ENCODE results near the gene NID1.
"Not testable (repeated sequence)": the region's sequence is repeated elsewhere in the genome, so short reads cannot be mapped to it uniquely, and the experiment has no call there.

The NID1 gene

DNA sequence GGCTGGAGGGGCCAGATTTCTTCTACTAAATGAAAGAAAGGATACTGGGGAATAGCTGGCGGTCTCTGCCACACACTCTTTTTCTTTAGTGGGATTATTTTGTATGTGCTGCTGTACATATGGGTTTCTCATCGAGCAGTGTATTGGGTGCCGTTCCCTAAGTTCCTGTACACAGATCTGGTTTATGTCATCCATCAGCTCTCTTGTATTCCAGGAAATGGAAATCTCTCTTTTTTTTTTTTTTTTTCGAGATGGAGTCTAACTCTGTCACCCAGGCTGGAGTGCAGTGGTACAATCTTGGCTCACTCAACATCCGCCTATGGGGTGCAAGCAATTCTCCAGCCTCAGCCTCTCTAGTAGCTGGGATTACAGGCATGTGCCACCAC, 27.0 kb upstream of the NID1 start:
- DNase-seq: no peak

DNA sequence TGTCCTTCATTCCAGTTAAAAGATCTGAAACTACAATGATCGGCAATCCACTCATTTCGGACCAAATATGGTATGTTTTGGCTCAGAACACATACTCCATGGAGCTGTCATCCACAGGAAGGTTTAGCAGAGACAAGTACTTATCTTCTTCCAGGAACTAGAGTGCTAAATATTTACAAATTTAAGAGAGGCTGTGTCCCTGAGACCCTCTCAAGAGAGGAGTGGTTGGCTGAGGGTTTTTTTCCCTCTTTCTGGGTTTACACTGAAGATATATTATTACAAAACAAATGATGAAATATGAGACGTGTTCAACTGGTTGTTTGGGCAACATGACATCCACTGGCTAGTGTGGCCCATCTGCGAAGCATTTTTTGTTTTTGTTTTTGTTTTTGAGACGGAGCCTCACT, 25.9 kb upstream of the NID1 start:
- no peak for DNase-seq

DNA sequence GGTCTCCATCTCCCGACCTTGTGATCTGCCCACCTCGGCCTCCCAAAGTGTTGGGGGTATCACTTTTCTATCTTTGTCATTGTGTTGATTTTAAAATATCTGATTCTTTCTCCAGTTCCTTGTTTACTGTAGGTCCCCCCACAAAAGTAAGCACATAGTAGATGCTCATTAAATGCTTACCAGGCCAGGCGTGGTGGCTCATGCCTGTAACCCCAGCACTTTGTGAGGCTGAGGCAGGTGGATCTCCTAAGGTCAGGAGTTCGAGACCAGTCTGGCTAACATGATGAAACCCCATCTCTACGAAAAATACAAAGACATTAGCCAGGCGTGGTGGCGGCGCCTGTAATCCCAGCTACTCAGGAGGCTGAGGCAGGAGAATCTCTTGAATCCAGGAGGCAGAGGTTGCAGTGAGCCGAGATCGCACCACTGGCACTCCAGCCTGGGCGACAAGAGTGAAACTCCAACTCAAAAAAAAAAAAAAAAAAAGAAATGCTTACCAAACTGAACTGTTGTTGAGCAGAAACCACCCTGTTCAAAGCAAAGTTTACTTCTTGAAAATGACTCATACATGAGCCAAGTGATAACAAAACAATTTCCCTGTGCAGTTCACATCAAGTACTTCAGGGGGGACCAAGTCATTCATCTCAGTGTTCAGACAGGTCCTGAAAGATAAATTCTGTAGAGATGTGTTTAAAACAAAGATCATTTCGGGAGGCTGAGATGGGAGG, 24.3 kb upstream of the NID1 start:
- DNase-seq: peak; percentile 42

DNA sequence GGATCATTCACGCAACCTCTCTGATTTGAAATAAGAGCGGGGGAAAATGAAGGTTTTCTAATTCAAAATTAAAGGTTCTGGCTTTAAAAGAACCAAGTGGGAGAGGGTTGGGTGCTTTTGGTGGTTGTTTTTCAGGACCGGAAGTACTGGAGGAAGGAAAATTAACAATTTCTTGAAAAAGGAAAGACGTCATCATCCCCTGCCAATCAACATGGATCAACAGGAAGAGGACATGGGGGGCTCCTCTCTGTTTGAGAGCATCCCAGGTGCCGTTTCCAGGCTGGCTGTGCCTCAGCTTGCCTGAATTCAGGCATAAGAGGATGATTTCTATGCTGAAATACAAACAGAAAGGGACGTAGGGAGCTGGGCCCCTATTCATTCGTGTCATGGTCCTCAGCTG, 21.6 kb upstream of the NID1 start:
- no peak for DNase-seq

DNA sequence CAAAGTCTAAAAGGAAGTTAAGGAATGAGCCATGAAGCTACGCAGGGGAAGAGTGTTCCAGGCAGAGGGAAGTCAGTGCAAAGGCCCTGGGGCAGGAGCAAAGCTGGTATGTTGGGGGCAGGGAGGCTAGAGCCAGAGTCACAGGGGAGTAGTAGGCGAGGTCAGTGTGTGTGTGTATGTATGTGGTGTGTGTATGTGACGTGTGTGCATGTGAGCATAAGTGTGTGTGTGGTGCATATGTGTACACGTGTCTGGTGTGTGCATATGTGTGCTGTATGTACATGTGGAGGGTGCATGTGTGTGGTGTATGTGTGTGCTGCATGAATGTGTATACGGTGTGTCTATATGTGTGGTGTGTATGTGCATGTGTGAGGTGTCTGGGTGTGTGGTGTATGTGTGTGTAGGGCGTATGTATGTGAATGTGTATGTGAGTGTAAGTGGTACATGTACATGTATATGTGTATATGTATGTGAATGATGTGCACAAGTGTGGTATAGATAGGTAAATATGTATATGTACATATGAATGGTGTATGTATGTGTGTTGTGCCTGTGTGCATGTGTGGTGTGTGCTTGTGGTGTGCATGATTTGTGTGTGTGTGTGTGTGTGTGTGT, 20.8 kb upstream of the NID1 start:
- no peak for DNase-seq

DNA sequence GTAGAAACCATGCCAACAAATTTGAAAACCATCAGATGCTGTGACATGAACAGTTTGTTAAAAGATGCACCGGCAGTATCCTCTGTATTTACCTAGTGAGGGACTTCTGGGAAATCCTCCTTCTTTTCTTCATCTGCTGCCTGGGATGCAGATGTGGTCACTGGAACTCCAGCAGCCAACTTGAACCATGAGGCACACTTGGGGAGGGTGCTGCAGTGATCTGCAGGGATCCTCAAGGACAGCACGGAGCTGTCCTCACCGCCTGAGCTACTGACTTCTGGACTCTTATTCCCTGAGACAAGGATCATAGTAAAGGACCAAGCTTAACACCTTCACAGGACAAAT, 19.5 kb upstream of the NID1 start:
- DNase-seq: no peak

DNA sequence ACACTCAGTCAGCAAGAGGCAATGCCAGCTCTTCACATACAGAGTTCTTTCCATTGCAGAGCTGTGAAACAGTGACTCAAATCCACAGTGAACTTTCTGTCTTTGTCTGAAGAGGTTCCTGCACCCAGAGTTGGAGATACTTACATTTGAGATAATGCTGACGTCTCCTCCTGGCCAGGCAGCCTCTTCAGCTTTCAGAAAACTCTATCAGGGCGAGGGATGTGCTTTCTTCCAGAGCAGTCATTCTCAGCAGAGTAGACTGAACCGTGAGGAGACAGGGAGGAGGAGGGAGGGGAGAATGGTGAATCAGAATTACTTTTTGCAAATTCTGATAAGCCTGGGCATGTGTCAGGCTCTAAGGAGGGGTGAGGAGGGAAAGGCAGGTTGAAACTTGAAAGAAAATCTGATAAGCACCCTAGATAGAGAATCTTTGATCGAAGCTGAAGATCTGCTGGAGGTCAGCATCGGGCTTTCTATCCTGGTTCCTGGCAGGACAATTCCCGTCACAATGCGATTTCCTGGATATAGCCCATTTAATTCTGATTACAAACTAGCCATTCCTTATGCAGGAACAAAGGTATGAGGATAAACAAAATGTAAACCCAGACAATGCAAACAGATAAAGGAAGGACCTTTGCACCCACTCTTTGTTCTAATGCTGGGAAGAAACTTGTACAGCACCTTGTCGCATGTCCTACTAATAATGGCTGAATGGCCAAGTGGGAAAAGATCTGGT, 18.9 kb upstream of the NID1 start:
- DNase-seq: no peak

DNA sequence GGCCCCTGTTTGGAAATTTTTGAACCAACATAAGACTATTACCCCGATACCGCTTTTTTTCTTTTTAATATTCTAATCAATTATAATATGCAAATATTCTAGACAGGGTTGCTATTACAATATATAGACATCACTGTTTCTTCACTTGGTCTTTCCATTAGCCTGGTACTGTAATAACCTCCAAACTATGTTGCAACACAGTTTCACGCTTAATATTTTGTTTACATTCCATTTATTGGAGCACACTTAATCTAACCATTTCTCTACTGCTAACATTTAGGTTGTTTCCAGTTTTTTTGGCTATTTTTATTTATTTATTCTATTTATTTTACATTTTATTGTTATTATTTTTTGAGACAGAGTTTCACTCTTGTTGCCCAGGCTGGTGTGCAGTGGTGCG, 17.6 kb upstream of the NID1 start:
- DNase-seq: no peak

DNA sequence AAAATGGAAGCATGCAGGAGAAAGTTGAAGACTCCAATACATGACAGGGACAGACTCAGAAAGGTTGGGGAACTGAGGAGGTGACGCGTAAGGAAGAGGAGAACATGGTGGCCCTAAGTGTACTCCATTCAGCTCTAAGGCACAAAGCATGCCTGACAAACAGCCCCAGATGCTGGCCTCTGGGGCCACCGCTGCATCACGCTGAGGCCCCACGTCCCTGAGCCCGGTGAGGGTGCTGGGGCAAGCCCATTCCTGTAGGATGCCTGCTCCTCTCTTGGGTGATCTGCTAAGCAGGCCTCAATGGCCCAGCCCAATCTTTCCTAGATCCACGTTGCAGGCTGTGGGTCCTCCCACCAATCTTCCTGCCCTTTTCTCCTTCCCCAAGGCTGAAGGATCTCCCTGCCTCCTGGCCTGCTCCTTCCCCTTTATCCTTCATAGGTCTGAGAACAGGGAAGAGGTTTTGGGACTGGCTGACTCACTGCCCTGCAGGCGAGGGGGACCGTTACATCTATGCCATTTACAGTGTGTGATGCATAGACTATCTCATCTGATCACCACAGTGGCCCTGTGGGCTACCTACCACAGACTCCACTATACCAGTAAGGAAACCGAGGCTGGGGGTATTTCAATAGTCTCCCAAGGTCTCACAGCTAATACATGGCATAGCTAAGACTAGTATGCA, 16.8 kb upstream of the NID1 start:
- DNase-seq: peak; percentile 47

DNA sequence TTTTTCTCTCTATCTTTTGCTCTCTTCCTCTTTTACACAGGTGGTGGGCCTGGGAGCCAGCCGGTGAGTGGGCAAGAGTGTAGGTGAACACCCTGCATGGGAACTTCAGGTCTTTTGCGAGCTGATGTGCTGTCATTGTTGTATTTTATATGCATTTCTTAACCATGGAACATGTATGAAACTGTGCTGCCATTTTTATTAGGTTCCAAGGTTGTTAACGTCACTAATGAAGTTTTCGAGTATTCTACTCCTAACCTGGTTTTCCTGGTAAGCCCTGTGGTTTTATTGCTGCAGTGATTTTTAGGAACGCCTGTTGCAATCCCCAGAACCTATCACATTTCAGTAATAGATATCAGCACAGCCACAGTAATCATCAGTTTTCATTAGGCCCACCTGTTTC, 14.8 kb upstream of the NID1 start:
- no peak for DNase-seq

DNA sequence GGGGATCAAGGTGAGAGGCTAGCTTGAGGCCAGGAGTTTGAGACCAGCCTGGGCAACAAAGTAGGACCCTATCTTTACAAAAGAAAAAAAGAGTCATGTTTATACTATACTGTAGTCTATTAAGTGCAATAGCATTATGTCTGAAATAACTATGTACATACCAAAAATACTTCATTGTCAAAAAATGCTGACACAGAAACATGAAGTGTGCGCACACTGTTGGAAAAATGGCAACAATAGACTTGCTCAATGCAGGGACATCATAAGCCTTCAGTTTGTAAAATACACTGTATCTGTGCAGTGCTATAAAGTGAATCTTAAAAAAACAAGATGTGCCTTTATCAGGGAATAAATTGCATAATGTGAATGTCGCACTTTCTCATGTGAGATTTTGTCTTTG, 14.1 kb upstream of the NID1 start:
- DNase-seq: no peak

DNA sequence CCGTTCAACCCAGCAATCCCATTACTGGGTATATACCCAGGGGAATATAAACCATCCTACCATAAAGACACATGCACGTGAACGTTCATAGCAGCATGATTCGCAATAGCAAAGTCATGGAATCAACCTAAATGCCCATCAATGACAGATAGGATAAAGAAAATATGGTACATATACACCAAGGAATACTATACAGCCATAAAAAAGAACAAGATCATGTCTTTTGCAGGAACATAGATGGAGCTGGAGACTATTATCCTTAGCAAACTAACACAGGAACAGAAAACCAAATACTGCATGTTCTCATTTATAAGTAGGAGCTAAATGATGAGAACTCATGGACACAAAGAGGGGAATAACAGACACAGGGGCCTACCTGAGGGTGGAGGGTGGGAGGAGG, 13.2 kb upstream of the NID1 start:
- DNase-seq: not testable (repeated sequence)

DNA sequence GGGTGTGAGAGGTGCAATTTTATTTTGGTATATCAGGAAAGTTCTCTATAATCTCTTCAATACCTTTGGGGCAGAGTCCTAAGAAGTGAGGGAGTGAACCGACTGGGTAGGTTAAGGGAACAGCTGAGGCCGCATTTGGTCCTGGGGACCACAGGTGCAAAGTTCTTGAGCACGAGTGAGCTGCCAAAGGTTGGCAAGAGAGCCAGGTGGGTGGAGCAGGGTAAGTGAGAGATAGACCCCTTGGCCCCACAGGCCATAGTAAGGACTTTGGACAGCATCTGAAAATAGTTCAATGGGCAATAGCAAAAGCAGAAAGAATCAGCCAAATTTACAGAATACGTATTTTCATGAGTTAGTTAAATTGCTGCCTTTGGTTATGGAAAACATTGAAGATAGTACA, 11.0 kb upstream of the NID1 start:
- no peak for DNase-seq

DNA sequence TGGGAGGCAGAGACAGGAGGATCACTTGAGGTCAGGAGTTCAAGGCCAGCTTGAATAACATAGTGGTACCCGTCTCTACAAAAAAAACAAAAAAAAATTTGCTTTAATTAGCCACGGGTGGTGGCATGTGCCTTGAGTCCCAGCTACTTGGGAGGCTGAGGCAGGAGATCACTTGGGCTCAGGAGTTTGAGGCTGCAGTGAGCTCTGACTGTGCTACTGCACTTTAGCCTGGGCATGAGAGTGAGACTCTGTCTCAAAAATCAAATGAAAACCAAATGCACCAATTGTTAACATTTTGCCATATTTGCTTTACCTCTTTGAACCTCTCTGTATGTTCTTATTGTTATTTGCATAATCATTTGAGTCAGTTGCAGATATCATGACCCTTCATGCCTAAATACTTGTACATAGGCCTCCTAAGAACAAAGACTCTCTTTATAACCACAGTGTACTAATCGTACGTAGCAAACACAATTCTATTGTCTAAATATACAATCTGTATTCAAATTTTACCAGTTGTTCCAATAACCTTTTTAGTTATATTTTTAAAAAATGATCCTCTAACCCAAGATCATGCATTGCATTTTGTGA, 8.5 kb upstream of the NID1 start:
- DNase-seq: no peak

DNA sequence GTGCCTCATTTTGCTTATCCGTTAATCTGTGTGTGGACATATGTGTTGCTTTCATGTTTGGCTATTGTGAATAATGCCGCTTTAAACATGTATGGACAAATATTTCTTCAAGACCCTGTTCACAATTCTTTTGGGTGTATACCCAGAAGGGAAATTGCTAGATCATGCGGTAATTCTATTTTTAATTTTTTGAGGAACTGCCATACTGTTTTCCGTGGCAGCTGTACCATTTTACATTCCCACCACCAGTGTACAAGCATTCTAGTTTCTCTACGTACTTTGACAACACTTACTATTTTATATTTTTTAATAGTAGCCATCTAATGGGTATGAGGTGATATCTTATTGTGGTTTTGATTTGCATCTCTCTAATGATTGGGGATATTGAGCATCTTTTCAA, 7.1 kb upstream of the NID1 start:
- no peak for DNase-seq

DNA sequence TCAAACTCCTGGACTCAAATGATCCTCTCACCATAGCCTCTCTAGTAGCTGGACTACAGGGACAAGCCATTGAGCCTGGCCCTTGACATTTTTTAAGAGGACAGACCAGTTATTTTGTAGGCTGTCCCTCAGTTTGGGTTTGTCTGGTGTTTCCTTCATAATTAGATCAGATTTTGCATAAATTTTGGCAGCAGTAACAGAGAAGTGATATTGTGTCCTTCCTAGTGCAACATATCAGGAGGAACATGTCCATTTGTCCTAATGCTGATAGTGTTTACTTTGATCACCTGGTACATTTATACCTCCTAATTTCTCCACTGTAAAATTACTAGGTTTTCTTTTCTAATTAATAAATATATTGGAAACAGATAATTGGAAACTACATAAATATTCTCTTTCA, 5.9 kb upstream of the NID1 start:
- no peak for DNase-seq

DNA sequence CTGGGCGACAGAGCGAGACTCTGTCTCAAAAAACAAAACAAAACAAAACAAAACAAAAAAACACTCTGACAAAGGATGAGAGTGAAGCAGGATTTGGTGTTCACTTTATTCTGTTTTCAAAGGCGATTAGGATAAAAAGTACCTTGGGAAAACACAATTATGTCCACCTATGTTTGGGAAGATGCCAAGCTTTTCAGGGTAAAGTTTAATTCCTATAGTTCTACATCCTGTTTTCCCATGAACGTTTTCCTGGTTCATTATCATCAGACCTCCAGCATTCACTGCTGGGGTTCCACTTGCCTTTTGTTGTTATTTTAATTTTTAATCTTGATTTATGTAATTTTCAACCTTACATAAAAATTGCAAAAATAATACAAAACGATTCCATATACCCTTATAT, 4.9 kb upstream of the NID1 start:
- no peak for DNase-seq

DNA sequence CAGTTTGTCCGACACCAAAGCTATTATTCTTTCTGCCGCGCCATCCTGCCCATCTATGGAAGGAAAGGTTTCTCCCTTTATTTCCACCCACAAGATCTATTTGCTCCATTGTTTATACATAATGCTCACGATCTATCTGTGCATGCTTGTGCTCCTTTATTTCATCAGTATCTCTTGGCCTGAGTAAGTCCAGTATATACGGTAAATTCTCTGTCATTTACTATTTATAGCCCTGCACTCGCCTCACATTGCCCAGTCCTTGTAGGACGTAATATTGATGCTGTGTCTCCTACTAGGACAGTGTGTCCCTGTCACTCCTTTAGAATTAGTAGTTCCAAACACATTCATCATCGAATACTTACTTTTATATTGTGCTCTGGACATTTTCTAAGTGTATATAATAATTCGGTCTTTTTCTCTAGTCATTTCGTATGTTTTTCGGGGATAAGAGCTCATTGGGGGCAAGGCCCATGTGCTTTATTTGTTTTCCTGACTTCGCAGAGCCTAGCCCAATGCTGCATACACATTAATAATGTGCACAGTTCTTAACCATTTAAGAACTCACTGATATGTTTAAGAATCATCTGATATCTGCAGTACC, 3.1 kb upstream of the NID1 start:
- no peak for DNase-seq

DNA sequence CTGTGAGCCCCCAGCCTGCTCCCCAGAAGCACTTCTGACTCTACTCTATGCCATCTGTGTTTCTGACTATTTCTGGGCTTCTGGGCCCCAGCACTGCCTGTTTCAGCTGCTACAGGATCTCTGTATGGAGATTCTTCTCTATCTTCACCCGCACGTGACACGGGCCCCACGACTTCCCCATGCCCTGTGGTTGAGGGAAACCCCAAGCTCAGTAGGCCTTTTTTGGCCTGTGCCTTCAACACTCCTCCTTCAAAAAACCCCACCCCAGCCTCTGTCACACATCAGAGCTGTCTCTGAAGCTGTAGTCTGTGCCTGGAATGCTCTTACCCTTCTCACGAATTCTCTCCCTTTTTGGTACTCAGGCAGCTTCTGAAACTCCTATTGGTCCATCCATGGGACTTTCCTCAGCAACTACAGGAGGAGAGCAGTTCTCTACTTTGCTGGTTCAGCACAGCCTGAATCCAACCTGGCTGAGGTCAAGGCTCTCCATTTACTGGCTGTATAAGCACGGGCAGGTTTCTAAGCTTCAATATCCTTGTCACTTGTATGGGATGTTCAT, 2.0 kb upstream of the NID1 start:
- DNase-seq: no peak

DNA sequence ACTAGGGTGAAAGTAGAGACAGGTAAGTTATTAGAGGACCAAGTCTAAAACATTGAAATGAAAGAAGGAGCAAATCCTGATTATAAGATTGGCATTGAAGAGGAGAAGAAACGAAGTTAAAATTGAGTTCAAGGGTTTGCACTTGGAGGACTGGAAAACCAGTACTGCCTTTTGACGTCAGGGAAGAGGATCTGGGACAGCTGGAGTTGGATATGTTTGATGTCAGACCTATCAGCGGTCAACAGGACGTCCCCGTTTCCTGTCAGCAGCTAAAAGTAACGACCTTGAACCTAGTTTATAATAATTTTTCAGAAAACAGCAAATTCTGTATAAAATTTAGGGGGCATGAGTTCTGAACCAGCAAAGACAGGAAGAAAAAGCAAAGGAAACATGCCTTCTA, 1.2 kb upstream of the NID1 start:
- no peak for DNase-seq

DNA sequence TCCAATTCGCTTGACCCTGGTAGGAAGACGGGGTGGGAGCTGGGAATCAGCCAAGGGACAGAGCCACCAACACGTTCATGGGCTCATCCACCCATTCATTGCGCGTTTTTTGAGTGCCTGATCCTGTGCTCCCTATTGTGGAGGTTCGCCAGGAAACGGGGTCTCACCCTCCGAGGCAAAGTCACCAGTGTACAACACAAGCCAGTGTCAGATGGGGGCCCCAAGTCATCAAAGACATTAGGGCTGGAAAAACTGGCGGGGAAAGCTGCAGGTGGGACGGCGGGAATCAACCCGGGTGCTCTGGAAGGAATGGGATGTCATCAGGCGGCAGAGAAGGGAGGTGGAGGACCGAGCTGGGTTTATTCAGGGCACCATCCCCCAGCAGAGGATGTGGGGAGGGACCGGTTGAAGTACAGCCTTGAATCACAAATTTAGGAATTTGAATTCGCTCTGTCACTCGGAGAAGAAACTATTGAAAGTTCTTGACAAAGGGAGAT, 667 bp upstream of the NID1 start:
- DNase-seq: no peak

DNA sequence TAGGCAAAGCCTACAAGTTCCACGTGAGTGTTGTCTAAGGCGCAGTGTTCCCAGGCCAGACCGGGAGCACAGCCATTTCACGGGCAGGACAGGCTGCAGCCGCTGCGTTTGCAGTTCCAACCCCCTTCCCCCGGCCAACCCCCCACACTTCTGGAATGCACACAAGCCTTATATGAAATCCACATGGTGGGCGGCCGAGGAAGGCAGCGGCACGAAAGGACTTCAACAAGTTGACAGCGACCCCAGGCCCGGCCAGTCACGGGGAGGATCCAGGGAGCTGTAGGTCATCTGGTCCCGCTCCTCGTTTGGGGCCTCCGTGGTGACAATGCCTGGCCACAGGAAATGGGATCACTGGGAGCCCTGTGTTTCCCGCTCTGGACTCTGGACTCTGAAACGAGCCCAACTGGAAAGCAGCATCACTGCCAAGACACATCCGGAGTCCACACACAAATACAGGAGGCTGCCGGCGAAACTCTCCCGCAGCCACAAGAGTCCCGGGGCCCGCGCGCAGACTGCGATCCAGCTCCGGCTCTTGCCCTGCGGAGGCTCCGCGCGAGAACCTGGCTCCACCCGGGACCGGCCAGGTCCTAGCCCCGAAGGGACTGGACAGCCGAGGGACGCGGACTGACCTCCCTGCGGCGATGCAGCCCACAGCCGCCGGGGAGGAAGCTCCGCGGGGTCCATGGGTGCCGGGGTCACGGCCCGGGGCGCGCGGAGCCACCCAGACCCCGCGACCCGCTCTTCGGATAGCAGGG, 794 bp downstream of the NID1 start:
- peak; percentile 75 for DNase-seq
